Loucy (cell line): ENCODE results near the gene HDAC11.
A peak's percentile ranks its signal among the peaks of the same experiment; 100 is the strongest.

Experiments
- H2AFZ ChIP-seq: fragments of 200-600 bp; sonication (generic); 2 replicates; pipeline ENCODE4 v1.6.0; 2016; ENCODE audit warnings: antibody characterized with exemption, mild to moderate bottlenecking, low read length, moderate library complexity
- H3F3A ChIP-seq: fragments of 200-600 bp; 2 replicates; pipeline ENCODE4 v1.6.0; 2016; ENCODE audit warnings: antibody characterized with exemption, low read depth, mild to moderate bottlenecking
- H3K27me3 ChIP-seq: fragments of 200-600 bp; sonication (generic); 2 replicates; pipeline ENCODE4 v1.6.1; 2014; ENCODE audit warnings: low read length, mild to moderate bottlenecking; ENCODE audit not compliant: insufficient read depth, poor library complexity, severe bottlenecking
- H3K36me3 ChIP-seq: fragments of 200-600 bp; sonication (generic); 2 replicates; pipeline ENCODE4 v1.6.1; 2016; ENCODE audit warnings: low read length; ENCODE audit not compliant: insufficient read depth
- H3K4me1 ChIP-seq: fragments of 200-600 bp; sonication (generic); 2 replicates; pipeline ENCODE4 v1.5.1; 2014; ENCODE audit warnings: low read length, mild to moderate bottlenecking; ENCODE audit not compliant: insufficient read depth, poor library complexity, severe bottlenecking
- H3K4me2 ChIP-seq: fragments of 200-600 bp; sonication (generic); 2 replicates; pipeline ENCODE4 v1.6.0; 2014; ENCODE audit warnings: antibody characterized with exemption, low read length, low read depth, mild to moderate bottlenecking; ENCODE audit not compliant: poor library complexity, severe bottlenecking
- H3K4me3 ChIP-seq: fragments of 200-600 bp; sonication (generic); 2 replicates; pipeline ENCODE4 v1.5.1; 2014; ENCODE audit warnings: low read length, mild to moderate bottlenecking, mixed read lengths; ENCODE audit not compliant: poor library complexity, severe bottlenecking
- H3K79me2 ChIP-seq: fragments of 200-600 bp; sonication (generic); 2 replicates; pipeline ENCODE4 v1.6.1; 2014; ENCODE audit warnings: low read length; ENCODE audit not compliant: insufficient read depth
- H3K9ac ChIP-seq: fragments of 200-600 bp; sonication (generic); 2 replicates; pipeline ENCODE4 v1.6.0; 2014; ENCODE audit warnings: mild to moderate bottlenecking, low read depth, low read length, moderate library complexity; ENCODE audit not compliant: poor library complexity, severe bottlenecking
- H3K9me2 ChIP-seq: fragments of 200-600 bp; sonication (generic); replicated peaks from 2 replicates; pipeline ENCODE4 v1.6.1; 2016; ENCODE audit warnings: low read depth, low read length, mixed read lengths
- H3K9me3 ChIP-seq: fragments of 200-600 bp; sonication (generic); 2 replicates; pipeline ENCODE4 v1.6.1; 2014; ENCODE audit warnings: mild to moderate bottlenecking, antibody characterized with exemption, low read length, low read depth; ENCODE audit not compliant: insufficient read depth
- H4K20me1 ChIP-seq: fragments of 200-600 bp; sonication (generic); 2 replicates; pipeline ENCODE4 v1.6.0; 2014; ENCODE audit warnings: antibody characterized with exemption, low read length, mild to moderate bottlenecking; ENCODE audit not compliant: insufficient read depth, poor library complexity, severe bottlenecking
- CTCF ChIP-seq: fragments of 200-600 bp; sonication (generic); conservative IDR thresholded peaks from 2 replicates; pipeline ENCODE4 v1.5.1; 2014; ENCODE audit warnings: mild to moderate bottlenecking, antibody characterized with exemption, low read length
- EZH2phosphoT487 ChIP-seq: fragments of 200-600 bp; IDR thresholded peaks from 2 replicates; pipeline ENCODE4 v1.6.1; 2018; ENCODE audit warnings: antibody characterized with exemption, mild to moderate bottlenecking, moderate library complexity, borderline replicate concordance

HDAC11 gene

GRCh38 chr3:13482106-13482690 is 2.1 kb downstream of the HDAC11 start:
- Histone ChIP-seq H3F3A (no peaks in the 10 kb centered on the region), H3K4me3 (no peak overlapping the region), H3K9me3 (no peaks in the 10 kb centered on the region), H4K20me1 (no peaks in the 10 kb centered on the region), H3K27me3 (no peaks in the 10 kb centered on the region), H3K4me2 (no peak overlapping the region), H3K9ac (no peak overlapping the region), H3K79me2 (no peaks in the 10 kb centered on the region), H2AFZ (no peak overlapping the region), H3K4me1 (peaks cover 31% of the 10 kb centered on the region), H3K36me3 (no peaks in the 10 kb centered on the region), H3K9me2 (no peaks in the 10 kb centered on the region)
- TF ChIP-seq EZH2phosphoT487 (no peak), CTCF (no peak)

- no peak for TF ChIP-seq CTCF
- TF ChIP-seq EZH2phosphoT487: no peak
- no peaks in the 10 kb centered on the region for H3K36me3 ChIP-seq
- no peak overlapping the region for H3K9ac ChIP-seq
Observed at GRCh38 chr3:13483286-13483685, 3.2 kb downstream of the HDAC11 start.

GRCh38 chr3:13483988-13484695 is 4.0 kb downstream of the HDAC11 start:
- Histone ChIP-seq H3K36me3 (no peaks in the 10 kb centered on the region), H3K9ac (peak overlapping the region; percentile 46), H3K9me3 (no peaks in the 10 kb centered on the region), H3K27me3 (no peaks in the 10 kb centered on the region), H2AFZ (no peak overlapping the region), H3K79me2 (no peaks in the 10 kb centered on the region), H4K20me1 (no peaks in the 10 kb centered on the region), H3K4me2 (no peak overlapping the region), H3K9me2 (no peaks in the 10 kb centered on the region), H3K4me1 (peaks cover 38% of the 10 kb centered on the region), H3F3A (no peaks in the 10 kb centered on the region), H3K4me3 (no peak overlapping the region)
- TF ChIP-seq EZH2phosphoT487 (no peak), CTCF (no peak)

More at GRCh38 chr3:13483286-13483685, 3.2 kb downstream of the HDAC11 start:
- Histone ChIP-seq H3K79me2 (no peaks in the 10 kb centered on the region), H3K4me2 (no peak overlapping the region), H3K4me1 (peaks cover 38% of the 10 kb centered on the region), H3K9me2 (no peaks in the 10 kb centered on the region), H3K9me3 (no peaks in the 10 kb centered on the region), H2AFZ (no peak overlapping the region), H3K4me3 (no peak overlapping the region), H4K20me1 (no peaks in the 10 kb centered on the region), H3K27me3 (no peaks in the 10 kb centered on the region), H3F3A (no peaks in the 10 kb centered on the region)
